ENCODE measurements around the gene SCARF1.

The SCARF1 gene

DNA sequence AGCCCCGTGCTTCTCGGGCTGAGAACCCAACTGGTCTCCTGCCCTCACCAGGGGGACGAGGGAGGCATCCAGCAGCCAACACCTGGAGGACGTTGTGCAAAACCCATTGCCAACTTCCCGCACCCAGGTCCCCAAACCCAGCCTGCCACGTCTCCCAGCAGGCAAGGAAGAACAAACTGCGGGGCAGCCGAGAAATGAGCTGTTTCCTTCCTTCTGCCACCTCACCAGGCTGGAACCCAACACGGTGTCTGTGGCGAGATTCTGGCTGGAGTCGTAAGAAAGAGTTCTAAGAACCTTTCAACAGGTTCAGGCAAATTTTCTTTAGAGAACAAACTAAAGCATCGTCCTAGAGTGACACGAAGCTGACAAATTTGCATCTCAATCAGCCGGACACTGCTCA is 20.5 kb downstream of the SCARF1 start (continued):
- TF ChIP-seq ZNF426 (tag by site-specific recombination; IDR thresholded peaks at IDR 0.05) (no peak), MYNN (tag by site-specific recombination; IDR thresholded peaks at IDR 0.05; ENCODE audit: borderline replicate concordance) (no peak), ZNF521 (tag by site-specific recombination; IDR thresholded peaks at IDR 0.05) (no peak), ZNF311 (tag by site-specific recombination; IDR thresholded peaks at IDR 0.05; ENCODE audit: borderline replicate concordance) (no peak), ZNF132 (tag by site-specific recombination; IDR thresholded peaks at IDR 0.05; ENCODE audit: borderline replicate concordance) (no peak), ZNF112 (tag by site-specific recombination; IDR thresholded peaks at IDR 0.05) (no peak), ZBTB1 (tag by site-specific recombination; IDR thresholded peaks at IDR 0.05) (no peak), GLIS1 (tag by site-specific recombination; IDR thresholded peaks at IDR 0.05) (no peak)

DNA sequence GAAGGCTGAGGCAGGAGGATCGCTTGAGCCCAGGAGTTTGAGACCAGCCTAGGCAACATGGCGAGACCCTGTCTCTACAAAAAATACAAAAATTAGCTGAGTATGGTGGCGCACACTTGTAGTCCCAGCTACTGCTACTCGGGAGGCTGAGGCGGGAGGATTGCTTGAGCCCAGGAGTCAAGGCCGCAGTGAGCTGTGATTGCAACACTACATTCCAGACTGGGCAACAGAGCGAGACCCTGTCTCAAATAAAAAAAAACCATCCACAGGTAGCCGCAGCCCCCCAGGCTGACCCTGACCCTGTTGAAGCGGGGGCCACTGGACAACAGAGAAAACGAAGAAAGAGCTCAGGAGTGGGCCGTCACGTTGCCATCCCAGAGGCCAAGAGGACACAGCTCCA is 20.9 kb downstream of the SCARF1 start:
- Histone ChIP-seq H3K27ac (ENCODE audit: extremely low read depth, low read depth, low read length) (no peak overlapping the region), H3K4me1 (ENCODE audit: control insufficient read depth, insufficient read depth, low read length) (no peaks in the 10 kb centered on the region; the same call in 1 of the 2 replicates), H3K36me3 (ENCODE audit: control insufficient read depth in 2 of 2, insufficient read depth in 1 of 2, low read length in 2 of 2) (no peaks in the 10 kb centered on the region), H3K9me3 (ENCODE audit: control insufficient read depth, insufficient read depth, low read depth, low read length) (no peaks in the 10 kb centered on the region), H3K4me3 (ENCODE audit: low read depth, low read length) (no peak overlapping the region)
- ChIA-PET CTCF (interaction anchor here (0.6 to 1.9 kb wide), 2 partner anchors 47 to 50 kb away, joined by 4 to 9 read pairs; no protein-coding TSS in a partner anchor), POLR2A (interaction anchor here (2.5 kb wide), 1 partner anchor 50 kb away, joined by 7 read pairs; no protein-coding TSS in a partner anchor)
- no peak for TF ChIP-seq SALL2 (tag by site-specific recombination; IDR thresholded peaks at IDR 0.05; ENCODE audit: borderline replicate concordance)
- TF ChIP-seq, protein P1, sequence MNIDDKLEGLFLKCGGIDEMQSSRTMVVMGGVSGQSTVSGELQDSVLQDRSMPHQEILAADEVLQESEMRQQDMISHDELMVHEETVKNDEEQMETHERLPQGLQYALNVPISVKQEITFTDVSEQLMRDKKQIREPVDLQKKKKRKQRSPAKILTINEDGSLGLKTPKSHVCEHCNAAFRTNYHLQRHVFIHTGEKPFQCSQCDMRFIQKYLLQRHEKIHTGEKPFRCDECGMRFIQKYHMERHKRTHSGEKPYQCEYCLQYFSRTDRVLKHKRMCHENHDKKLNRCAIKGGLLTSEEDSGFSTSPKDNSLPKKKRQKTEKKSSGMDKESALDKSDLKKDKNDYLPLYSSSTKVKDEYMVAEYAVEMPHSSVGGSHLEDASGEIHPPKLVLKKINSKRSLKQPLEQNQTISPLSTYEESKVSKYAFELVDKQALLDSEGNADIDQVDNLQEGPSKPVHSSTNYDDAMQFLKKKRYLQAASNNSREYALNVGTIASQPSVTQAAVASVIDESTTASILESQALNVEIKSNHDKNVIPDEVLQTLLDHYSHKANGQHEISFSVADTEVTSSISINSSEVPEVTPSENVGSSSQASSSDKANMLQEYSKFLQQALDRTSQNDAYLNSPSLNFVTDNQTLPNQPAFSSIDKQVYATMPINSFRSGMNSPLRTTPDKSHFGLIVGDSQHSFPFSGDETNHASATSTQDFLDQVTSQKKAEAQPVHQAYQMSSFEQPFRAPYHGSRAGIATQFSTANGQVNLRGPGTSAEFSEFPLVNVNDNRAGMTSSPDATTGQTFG (tag by site-specific recombination; IDR thresholded peaks at IDR 0.05; ENCODE audit: borderline replicate concordance): no peak
- no peak for TF ChIP-seq ZNF677 (tag by site-specific recombination; IDR thresholded peaks at IDR 0.05)
- TF ChIP-seq ZNF239 (tag by site-specific recombination; IDR thresholded peaks at IDR 0.05): no peak
- no peak for TF ChIP-seq ZNF514 (tag by site-specific recombination; IDR thresholded peaks at IDR 0.05)
- no peak for TF ChIP-seq SP3 (tag by site-specific recombination; IDR thresholded peaks at IDR 0.05)
- TF ChIP-seq KLF8 (tag by site-specific recombination; IDR thresholded peaks at IDR 0.05): no peak
- no peak for TF ChIP-seq OVOL3 (tag by site-specific recombination; IDR thresholded peaks at IDR 0.05)
- TF ChIP-seq ZNF202 (tag by site-specific recombination; IDR thresholded peaks at IDR 0.05; ENCODE audit: borderline replicate concordance): no peak
- TF ChIP-seq, protein P2, sequence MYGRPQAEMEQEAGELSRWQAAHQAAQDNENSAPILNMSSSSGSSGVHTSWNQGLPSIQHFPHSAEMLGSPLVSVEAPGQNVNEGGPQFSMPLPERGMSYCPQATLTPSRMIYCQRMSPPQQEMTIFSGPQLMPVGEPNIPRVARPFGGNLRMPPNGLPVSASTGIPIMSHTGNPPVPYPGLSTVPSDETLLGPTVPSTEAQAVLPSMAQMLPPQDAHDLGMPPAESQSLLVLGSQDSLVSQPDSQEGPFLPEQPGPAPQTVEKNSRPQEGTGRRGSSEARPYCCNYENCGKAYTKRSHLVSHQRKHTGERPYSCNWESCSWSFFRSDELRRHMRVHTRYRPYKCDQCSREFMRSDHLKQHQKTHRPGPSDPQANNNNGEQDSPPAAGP (tag by site-specific recombination; IDR thresholded peaks at IDR 0.05): no peak
- TF ChIP-seq, protein P3, sequence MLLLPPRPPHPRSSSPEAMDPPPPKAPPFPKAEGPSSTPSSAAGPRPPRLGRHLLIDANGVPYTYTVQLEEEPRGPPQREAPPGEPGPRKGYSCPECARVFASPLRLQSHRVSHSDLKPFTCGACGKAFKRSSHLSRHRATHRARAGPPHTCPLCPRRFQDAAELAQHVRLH (tag by site-specific recombination; IDR thresholded peaks at IDR 0.05): no peak
- TF ChIP-seq FEZF1 (tag by site-specific recombination; IDR thresholded peaks at IDR 0.05): no peak
- no peak for TF ChIP-seq ZNF146 (tag by site-specific recombination; IDR thresholded peaks at IDR 0.05)
- TF ChIP-seq ZNF155 (tag by site-specific recombination; IDR thresholded peaks at IDR 0.05): no peak
- TF ChIP-seq ZNF626 (tag by site-specific recombination; IDR thresholded peaks at IDR 0.05): no peak
- TF ChIP-seq ZNF558 (tag by site-specific recombination; IDR thresholded peaks at IDR 0.05): no peak
- TF ChIP-seq ZNF623 (tag by site-specific recombination; IDR thresholded peaks at IDR 0.05): no peak
- TF ChIP-seq ZNF785 (tag by site-specific recombination; IDR thresholded peaks at IDR 0.05): no peak
- TF ChIP-seq, protein P4, sequence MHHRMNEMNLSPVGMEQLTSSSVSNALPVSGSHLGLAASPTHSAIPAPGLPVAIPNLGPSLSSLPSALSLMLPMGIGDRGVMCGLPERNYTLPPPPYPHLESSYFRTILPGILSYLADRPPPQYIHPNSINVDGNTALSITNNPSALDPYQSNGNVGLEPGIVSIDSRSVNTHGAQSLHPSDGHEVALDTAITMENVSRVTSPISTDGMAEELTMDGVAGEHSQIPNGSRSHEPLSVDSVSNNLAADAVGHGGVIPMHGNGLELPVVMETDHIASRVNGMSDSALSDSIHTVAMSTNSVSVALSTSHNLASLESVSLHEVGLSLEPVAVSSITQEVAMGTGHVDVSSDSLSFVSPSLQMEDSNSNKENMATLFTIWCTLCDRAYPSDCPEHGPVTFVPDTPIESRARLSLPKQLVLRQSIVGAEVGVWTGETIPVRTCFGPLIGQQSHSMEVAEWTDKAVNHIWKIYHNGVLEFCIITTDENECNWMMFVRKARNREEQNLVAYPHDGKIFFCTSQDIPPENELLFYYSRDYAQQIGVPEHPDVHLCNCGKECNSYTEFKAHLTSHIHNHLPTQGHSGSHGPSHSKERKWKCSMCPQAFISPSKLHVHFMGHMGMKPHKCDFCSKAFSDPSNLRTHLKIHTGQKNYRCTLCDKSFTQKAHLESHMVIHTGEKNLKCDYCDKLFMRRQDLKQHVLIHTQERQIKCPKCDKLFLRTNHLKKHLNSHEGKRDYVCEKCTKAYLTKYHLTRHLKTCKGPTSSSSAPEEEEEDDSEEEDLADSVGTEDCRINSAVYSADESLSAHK (tag by site-specific recombination; IDR thresholded peaks at IDR 0.05): no peak
